ENCODE measurements around the gene DDX49. TPM values are rescaled to one million over a fixed set of nuclear protein-coding genes. Genes with fewer than 3 reads are reported as not detected.

Gene DDX49
- total and polyA plus RNA-seq, 9 of the 15 experiments (the other 6 are each of a cell fraction or from before 2014, with no cell fraction given): 1.1 to 113 (median 45.7) TPM

DNA sequence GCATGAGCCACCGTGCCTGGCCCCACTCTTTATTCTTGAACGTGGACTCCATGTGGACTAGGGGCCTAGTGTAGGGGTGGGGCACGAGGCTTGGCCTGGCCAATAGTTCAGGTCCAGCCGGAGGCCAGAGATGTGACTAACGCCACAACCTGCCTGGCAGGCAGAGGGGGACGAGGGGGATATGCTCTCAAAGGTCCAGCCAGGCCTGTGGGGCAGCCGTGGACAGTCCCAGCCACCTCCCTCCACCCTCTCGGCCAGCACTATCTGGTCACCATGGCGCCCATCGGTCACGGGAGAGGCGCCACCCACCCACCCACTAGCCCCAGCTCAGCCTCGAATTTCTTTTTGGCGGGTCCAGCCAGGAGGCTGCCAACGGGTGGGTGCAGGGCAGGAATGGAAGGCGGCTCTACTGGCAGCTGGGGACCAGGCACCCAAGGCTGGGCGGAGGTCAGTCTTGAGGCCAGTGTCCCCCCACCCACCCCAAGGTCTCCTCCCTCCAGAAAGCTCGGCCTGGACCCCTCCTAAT lies 21.4 kb upstream of the DDX49 start (continued):
- TF ChIP-seq, protein P1, sequence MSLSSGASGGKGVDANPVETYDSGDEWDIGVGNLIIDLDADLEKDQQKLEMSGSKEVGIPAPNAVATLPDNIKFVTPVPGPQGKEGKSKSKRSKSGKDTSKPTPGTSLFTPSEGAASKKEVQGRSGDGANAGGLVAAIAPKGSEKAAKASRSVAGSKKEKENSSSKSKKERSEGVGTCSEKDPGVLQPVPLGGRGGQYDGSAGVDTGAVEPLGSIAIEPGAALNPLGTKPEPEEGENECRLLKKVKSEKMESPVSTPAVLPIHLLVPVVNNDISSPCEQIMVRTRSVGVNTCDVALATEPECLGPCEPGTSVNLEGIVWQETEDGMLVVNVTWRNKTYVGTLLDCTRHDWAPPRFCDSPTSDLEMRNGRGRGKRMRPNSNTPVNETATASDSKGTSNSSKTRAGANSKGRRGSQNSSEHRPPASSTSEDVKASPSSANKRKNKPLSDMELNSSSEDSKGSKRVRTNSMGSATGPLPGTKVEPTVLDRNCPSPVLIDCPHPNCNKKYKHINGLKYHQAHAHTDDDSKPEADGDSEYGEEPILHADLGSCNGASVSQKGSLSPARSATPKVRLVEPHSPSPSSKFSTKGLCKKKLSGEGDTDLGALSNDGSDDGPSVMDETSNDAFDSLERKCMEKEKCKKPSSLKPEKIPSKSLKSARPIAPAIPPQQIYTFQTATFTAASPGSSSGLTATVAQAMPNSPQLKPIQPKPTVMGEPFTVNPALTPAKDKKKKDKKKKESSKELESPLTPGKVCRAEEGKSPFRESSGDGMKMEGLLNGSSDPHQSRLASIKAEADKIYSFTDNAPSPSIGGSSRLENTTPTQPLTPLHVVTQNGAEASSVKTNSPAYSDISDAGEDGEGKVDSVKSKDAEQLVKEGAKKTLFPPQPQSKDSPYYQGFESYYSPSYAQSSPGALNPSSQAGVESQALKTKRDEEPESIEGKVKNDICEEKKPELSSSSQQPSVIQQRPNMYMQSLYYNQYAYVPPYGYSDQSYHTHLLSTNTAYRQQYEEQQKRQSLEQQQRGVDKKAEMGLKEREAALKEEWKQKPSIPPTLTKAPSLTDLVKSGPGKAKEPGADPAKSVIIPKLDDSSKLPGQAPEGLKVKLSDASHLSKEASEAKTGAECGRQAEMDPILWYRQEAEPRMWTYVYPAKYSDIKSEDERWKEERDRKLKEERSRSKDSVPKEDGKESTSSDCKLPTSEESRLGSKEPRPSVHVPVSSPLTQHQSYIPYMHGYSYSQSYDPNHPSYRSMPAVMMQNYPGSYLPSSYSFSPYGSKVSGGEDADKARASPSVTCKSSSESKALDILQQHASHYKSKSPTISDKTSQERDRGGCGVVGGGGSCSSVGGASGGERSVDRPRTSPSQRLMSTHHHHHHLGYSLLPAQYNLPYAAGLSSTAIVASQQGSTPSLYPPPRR (CRISPR knock-in tag; IDR thresholded peaks at IDR 0.05; ENCODE audit: borderline replicate concordance): 0 out of 2 replicates have a peak, but pooled peaks have one; percentile 5
- TF ChIP-seq ZNF124 (CRISPR knock-in tag; IDR thresholded peaks at IDR 0.05): no peak
- no peak for TF ChIP-seq RUNX1 (IDR thresholded peaks at IDR 0.05; ENCODE audit: low read depth)
- TF ChIP-seq, protein P2, sequence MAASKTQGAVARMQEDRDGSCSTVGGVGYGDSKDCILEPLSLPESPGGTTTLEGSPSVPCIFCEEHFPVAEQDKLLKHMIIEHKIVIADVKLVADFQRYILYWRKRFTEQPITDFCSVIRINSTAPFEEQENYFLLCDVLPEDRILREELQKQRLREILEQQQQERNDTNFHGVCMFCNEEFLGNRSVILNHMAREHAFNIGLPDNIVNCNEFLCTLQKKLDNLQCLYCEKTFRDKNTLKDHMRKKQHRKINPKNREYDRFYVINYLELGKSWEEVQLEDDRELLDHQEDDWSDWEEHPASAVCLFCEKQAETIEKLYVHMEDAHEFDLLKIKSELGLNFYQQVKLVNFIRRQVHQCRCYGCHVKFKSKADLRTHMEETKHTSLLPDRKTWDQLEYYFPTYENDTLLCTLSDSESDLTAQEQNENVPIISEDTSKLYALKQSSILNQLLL (CRISPR knock-in tag; IDR thresholded peaks at IDR 0.05; ENCODE audit: borderline replicate concordance): no peak
- TF ChIP-seq, protein P3, sequence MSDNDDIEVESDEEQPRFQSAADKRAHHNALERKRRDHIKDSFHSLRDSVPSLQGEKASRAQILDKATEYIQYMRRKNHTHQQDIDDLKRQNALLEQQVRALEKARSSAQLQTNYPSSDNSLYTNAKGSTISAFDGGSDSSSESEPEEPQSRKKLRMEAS (CRISPR knock-in tag; IDR thresholded peaks at IDR 0.05): peak; percentile 77
- TF ChIP-seq, protein P4, sequence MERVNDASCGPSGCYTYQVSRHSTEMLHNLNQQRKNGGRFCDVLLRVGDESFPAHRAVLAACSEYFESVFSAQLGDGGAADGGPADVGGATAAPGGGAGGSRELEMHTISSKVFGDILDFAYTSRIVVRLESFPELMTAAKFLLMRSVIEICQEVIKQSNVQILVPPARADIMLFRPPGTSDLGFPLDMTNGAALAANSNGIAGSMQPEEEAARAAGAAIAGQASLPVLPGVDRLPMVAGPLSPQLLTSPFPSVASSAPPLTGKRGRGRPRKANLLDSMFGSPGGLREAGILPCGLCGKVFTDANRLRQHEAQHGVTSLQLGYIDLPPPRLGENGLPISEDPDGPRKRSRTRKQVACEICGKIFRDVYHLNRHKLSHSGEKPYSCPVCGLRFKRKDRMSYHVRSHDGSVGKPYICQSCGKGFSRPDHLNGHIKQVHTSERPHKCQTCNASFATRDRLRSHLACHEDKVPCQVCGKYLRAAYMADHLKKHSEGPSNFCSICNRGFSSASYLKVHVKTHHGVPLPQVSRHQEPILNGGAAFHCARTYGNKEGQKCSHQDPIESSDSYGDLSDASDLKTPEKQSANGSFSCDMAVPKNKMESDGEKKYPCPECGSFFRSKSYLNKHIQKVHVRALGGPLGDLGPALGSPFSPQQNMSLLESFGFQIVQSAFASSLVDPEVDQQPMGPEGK (CRISPR knock-in tag; IDR thresholded peaks at IDR 0.05; ENCODE audit: borderline replicate concordance): no peak
- no peak for TF ChIP-seq MXI1 (IDR thresholded peaks at IDR 0.05; ENCODE audit: low read depth, low read length)
- TF ChIP-seq ZFP36 (IDR thresholded peaks at IDR 0.05; ENCODE audit: low read depth, low read length, partially characterized antibody): no peak
- no peak for TF ChIP-seq FOSL1 (tag; conservative IDR thresholded peaks at IDR 0.05)
- no peak for TF ChIP-seq BCL6 (CRISPR knock-in tag; IDR thresholded peaks at IDR 0.05)
- peak; percentile 77 for TF ChIP-seq POLR2G (IDR thresholded peaks at IDR 0.05; ENCODE audit: low read depth, low read length)
- no peak for TF ChIP-seq PHB (CRISPR knock-in tag; IDR thresholded peaks at IDR 0.05)
- TF ChIP-seq RBM22 (IDR thresholded peaks at IDR 0.05; ENCODE audit: low read depth, low read length, poor library complexity, severe bottlenecking): peak; percentile 78
- TF ChIP-seq, protein P5, sequence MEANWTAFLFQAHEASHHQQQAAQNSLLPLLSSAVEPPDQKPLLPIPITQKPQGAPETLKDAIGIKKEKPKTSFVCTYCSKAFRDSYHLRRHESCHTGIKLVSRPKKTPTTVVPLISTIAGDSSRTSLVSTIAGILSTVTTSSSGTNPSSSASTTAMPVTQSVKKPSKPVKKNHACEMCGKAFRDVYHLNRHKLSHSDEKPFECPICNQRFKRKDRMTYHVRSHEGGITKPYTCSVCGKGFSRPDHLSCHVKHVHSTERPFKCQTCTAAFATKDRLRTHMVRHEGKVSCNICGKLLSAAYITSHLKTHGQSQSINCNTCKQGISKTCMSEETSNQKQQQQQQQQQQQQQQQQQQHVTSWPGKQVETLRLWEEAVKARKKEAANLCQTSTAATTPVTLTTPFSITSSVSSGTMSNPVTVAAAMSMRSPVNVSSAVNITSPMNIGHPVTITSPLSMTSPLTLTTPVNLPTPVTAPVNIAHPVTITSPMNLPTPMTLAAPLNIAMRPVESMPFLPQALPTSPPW (CRISPR knock-in tag; IDR thresholded peaks at IDR 0.05): peak; percentile 57; the same call in 1 of the 2 replicates
- TF ChIP-seq CAMTA2 (CRISPR knock-in tag; conservative IDR thresholded peaks at IDR 0.05): no peak
- no peak for TF ChIP-seq HNRNPK (IDR thresholded peaks at IDR 0.05; ENCODE audit: low read depth, low read length, poor library complexity, severe bottlenecking)
- no peak for TF ChIP-seq KLF10 (CRISPR knock-in tag; IDR thresholded peaks at IDR 0.05)
- TF ChIP-seq RBM14 (IDR thresholded peaks at IDR 0.05; ENCODE audit: borderline replicate concordance, insufficient read depth, low read depth, low read length): no peak
- TF ChIP-seq ZNF785 (CRISPR knock-in tag; IDR thresholded peaks at IDR 0.05): no peak

Data from K562 (cell line).